ENCODE data around the gene KCNJ10. TPM values are rescaled to one million over a fixed set of nuclear protein-coding genes. Genes with fewer than 3 reads are reported as not detected.

The KCNJ10 gene
- total RNA-seq, 2 donors from 2014 or later = not detected

DNA sequence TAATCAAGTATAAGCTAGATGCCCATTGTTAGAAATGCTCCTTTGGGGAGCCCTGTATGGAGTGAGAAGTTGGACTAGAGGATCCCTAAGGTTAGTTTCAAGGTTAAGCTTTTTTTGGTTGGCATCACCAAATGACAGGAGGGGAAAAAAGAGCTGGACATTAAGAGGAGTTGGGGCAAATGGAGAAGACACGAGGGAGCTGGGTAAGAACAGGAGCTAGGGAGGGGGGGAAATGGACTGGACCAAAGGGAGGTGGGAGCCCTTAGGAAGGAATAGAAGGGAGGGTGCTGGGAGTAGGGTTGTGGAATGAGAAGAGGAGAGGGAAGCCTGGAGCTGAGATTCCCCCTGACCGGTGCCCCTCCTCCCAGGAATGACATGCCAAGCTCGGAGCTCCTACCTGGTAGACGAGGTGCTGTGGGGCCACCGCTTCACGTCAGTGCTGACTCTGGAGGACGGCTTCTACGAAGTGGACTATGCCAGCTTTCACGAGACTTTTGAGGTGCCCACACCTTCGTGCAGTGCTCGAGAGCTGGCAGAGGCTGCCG is 17.2 kb upstream of the KCNJ10 start:
- H3K27ac ChIP-seq = peak overlapping the region; percentile 87 to 89
- peaks cover 18 to 33% of the 10 kb centered on the region in 2 donors for H3K4me1 ChIP-seq (ENCODE audit: control insufficient read depth in 1 of 2, low read depth in 2 of 2)
- H3K4me3 ChIP-seq = no peak overlapping the region
- DNase-seq (ENCODE audit: low spot score) (no peak), ATAC-seq (ENCODE audit: insufficient number of reproducible peaks, low FRiP score, low read depth) (no peak)
- TF ChIP-seq, protein P1, sequence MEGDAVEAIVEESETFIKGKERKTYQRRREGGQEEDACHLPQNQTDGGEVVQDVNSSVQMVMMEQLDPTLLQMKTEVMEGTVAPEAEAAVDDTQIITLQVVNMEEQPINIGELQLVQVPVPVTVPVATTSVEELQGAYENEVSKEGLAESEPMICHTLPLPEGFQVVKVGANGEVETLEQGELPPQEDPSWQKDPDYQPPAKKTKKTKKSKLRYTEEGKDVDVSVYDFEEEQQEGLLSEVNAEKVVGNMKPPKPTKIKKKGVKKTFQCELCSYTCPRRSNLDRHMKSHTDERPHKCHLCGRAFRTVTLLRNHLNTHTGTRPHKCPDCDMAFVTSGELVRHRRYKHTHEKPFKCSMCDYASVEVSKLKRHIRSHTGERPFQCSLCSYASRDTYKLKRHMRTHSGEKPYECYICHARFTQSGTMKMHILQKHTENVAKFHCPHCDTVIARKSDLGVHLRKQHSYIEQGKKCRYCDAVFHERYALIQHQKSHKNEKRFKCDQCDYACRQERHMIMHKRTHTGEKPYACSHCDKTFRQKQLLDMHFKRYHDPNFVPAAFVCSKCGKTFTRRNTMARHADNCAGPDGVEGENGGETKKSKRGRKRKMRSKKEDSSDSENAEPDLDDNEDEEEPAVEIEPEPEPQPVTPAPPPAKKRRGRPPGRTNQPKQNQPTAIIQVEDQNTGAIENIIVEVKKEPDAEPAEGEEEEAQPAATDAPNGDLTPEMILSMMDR (IDR thresholded peaks at IDR 0.05) = no peak
- peaks cover 13% of the 10 kb centered on the region for H3K36me3 ChIP-seq
- H3K27me3 ChIP-seq (replicated peaks; ENCODE audit: insufficient read depth) = no peaks in the 10 kb centered on the region
- no peaks in the 10 kb centered on the region for H3K9me3 ChIP-seq

GRCh38 chr1:160086456-160086892 is 16.5 kb upstream of the KCNJ10 start:
- DNase-seq (ENCODE audit: low spot score) = no peak
- TF ChIP-seq, protein P1 (IDR thresholded peaks at IDR 0.05) = no peak
- no peaks in the 10 kb centered on the region for H3K27me3 ChIP-seq (replicated peaks; ENCODE audit: insufficient read depth)
- peaks cover 6% of the 10 kb centered on the region for H3K36me3 ChIP-seq
- H3K4me1 ChIP-seq (ENCODE audit: control insufficient read depth in 1 of 2, low read depth in 2 of 2) = peaks cover 18 to 35% of the 10 kb centered on the region in 2 donors
- H3K9me3 ChIP-seq = no peaks in the 10 kb centered on the region
- peak overlapping the region; percentile 37 for H3K4me3 ChIP-seq
- H3K27ac ChIP-seq = peak overlapping the region; percentile 87 to 89
- peak; percentile 59 for ATAC-seq (ENCODE audit: insufficient number of reproducible peaks, low FRiP score, low read depth)

DNA sequence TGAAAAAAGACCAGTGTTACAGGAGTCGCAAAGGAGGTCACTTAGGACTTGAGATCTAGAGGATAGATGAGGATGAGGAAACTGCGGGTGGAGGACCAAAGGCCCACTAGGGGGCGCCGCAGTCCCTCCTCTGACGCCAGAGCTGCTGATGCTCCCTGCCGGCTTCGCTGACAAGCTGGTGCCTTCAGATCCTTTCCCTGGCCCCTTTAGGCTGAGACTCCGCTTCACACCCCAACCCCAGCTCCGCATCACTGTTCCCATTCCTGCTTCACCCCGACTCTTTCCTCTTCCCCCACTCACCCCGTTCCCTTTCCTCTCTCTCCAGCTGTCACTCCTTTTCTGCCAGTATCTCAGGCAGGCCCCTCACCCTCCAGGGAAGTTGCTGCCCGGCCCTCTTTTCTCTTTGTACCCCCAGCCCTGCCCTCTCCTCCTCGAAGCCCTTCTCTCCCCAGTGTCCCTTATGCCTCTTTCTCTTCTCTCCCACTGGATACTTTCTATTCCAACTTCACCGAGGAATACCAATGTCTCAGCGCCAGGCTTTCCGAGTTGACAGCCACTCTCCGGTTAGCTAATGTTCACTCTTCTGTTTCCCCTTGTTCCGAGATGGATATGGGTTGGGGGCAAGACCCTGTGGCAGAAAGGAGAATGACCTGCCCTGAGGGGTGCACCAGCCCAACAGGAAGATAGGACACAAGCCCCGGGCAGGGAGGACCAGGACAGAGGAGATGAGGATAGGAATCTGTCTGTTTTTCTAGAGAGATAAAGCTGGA is 15.9 kb upstream of the KCNJ10 start:
- H3K27ac ChIP-seq = peak overlapping the region; percentile 87 to 89
- peaks cover 2% of the 10 kb centered on the region for H3K36me3 ChIP-seq
- no peak for DNase-seq (ENCODE audit: low spot score)
- peak; percentile 44 for ATAC-seq (ENCODE audit: insufficient number of reproducible peaks, low FRiP score, low read depth)
- H3K9me3 ChIP-seq = no peaks in the 10 kb centered on the region
- TF ChIP-seq, protein P1 (IDR thresholded peaks at IDR 0.05) = peak; percentile 84
- peak overlapping the region; percentile 48 for H3K4me3 ChIP-seq
- H3K4me1 ChIP-seq (ENCODE audit: control insufficient read depth in 1 of 2, low read depth in 2 of 2) = peaks cover 18 to 41% of the 10 kb centered on the region in 2 donors
- H3K27me3 ChIP-seq (replicated peaks; ENCODE audit: insufficient read depth) = no peaks in the 10 kb centered on the region

- DNase-seq (ENCODE audit: low spot score) = no peak
- Histone ChIP-seq H3K27me3 (replicated peaks; ENCODE audit: insufficient read depth) (no peaks in the 10 kb centered on the region), H3K27ac (peak overlapping the region; percentile 87 to 89), H3K4me3 (peak overlapping the region; percentile 48), H3K4me1 (ENCODE audit: control insufficient read depth in 1 of 2, low read depth in 2 of 2) (peaks cover 18 to 43% of the 10 kb centered on the region in 2 donors), H3K9me3 (no peaks in the 10 kb centered on the region), H3K36me3 (no peaks in the 10 kb centered on the region)
- TF ChIP-seq, protein P1 (IDR thresholded peaks at IDR 0.05) = no peak
- peak; percentile 57 for ATAC-seq (ENCODE audit: insufficient number of reproducible peaks, low FRiP score, low read depth)
Measured at GRCh38 chr1:160084771-160085321, 14.9 kb upstream of the KCNJ10 start.

Measured in thoracic aorta (tissue), 2 donors.